GM21390 (cell line): ENCODE results near the gene SPAG8.
A peak's percentile ranks its signal among the peaks of the same experiment; 100 is the strongest.

Experiments used
- ATAC-seq: cut with Tn5 transposase; IDR thresholded peaks from one replicate; pipeline ENCODE4 v1.9.1; 2021; ENCODE audit not compliant: unreplicated experiment

SPAG8 gene

DNA sequence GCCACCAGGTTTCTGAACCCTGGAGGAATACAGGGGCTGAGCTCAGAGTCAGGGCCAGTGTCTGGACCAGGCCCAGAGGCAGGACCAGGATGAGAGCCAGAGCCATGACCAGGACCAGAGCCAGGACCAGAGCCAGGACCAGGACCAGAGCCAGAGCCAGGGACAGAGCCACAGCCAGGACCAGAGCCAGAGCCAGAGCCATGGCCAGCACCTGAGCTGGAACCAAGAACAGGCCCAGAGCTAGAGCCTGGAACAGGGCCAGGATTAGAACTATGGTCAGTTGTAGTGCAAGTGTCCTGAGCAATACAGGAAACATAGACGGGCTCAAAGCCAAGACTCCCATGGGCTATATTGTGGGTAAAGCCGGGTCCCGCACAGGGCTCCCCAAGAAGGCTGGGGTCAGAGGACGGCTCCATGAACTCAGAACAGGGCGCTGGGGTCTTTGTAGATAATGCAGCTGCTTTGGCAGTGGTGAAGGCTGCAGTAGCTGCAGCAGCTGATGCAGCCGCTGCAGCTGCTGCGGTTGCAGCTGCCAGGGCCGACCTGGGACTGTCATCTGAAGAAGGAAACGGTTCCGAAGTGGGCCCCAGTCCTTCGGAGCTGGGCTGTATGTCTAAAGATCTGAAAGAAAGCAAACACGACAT is 559 bp downstream of the SPAG8 start:
- no peak for ATAC-seq

DNA sequence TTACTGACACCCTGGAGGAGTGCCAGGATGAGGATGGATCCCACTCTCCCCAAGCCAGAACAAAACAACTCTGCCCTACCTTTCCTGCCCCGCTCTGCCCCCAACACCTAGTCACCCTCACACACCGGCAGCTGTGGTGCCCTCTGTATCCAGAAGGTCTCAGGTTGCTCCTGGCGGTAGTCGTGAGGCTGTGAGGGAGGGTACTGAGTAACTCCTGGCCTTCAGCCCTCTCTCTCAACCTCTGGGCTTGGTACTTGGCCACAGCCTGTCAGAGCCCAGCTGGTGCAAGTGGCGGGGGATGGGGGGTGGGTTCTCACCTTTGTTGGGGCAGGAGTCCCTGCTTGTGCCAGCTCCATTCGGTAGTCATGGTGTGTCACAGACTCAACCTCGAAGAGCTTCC is 1.9 kb downstream of the SPAG8 start:
- ATAC-seq: no peak

DNA sequence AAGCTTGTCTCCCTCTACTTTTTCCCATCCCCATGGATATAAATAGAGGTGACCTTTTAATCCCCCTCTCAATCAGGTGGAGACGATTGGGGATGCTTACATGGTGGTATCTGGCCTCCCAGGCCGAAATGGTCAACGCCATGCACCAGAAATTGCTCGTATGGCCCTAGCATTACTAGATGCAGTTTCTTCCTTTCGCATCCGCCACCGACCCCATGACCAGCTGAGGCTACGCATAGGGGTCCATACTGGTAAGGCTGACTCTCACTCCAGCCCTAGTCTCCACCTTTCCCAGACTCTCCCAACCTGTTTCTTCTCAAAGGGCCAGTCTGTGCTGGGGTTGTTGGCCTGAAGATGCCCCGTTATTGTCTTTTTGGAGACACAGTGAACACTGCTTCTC is 3.6 kb downstream of the SPAG8 start:
- ATAC-seq: no peak

DNA sequence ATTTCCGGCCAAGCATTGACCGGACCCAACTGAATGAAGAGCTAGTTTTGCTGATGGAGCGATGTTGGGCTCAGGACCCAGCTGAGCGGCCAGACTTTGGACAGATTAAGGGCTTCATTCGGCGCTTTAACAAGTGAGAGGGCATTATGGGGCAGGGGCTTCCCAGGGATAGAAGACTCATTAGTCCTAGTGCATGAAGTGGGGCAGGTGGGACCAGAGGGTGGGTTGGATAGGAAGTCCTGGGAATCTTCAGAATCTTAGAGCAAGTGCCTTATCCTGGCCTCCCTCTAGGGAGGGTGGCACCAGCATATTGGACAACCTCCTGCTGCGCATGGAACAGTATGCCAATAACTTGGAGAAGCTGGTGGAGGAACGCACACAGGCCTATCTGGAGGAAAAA is 6.0 kb downstream of the SPAG8 start:
- ATAC-seq: no peak

DNA sequence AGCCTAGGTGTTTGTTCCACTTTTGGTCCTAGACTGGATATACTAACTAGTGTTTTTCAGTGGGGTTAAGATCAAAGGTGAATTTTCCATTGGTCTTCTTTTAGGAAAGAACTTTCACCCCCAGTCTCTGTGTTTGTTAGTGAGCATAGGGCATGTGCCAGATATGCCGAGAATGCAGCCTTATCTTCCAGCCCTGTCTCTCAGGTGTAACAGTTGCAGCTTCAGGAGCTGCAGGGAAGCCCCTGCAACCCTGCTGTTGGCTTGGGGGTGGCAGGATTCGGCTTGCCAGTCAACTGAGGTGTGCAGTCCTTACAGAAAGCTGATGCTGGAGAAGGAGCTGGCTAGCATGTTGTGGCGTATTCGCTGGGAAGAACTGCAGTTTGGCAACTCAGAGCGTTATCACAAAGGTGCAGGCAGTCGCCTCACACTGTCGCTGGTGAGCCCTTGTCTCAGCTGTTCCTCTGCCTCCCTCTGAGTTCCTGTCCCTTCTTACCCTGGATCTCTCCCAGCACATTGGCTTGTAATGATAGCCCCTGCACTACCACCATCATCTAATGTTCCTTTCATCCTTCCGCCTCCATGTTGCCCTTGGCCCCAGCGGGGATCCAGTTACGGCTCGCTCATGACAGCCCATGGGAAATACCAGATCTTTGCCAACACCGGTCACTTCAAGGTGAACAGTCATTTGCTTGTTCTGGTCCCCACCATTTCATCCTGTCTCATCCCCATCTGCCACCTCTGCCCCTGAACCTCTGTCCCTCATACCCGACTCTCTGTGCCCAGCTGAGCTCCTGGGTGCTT is 10.5 kb downstream of the SPAG8 start:
- no peak for ATAC-seq

DNA sequence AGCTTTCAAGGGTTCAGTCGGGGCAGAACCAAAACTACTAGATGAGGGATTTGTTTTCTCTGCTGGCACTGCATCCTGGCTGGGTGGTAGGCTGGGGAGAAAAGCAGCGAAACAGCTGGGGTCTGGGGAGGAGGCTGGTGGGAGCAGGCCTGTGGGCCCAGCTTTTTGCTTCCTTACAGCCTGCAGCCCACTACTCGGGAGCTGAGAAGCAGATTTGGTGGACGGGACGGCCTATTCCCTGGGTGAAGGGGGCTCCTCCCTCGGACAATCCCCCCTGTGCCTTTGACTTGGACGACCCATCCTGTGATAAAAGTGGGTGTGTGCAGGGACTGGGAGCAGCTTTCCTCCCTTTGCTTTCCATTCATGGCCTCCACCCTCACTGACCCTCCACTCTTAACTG is 11.5 kb downstream of the SPAG8 start:
- ATAC-seq: no peak

DNA sequence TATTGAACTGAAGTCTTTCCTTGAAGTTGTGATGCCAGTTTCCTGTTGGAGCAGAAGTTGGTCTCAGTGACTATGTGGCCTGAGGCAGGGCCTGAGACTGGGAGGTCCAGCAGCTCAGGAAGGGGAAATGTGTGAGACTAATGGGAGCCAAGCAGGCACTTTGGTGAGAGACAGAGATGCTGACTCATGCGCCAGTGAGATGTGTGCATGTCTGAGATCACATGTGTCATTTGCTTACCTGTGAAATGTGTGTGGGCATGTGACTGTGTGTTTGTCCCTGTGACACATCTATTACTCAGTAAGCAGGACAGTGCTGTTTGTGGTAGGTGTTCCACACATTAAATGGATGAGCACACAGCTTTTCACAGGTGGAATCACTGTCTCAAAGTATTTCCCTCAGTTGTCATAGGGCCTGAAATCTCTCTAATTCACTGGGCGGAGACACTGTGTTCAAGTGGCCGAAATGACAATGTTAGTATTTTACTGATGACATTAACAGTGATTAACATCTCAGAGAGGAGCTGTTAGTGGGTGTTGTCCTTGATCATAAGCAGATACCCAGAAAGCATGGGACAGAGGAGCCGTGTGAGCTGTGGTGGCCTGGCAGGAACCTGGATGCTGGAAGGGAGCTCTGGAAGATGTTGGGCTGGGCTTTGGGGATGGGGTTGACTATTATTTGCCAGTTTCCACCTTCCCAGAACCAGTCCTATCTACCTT is 13.2 kb downstream of the SPAG8 start:
- ATAC-seq: no peak

DNA sequence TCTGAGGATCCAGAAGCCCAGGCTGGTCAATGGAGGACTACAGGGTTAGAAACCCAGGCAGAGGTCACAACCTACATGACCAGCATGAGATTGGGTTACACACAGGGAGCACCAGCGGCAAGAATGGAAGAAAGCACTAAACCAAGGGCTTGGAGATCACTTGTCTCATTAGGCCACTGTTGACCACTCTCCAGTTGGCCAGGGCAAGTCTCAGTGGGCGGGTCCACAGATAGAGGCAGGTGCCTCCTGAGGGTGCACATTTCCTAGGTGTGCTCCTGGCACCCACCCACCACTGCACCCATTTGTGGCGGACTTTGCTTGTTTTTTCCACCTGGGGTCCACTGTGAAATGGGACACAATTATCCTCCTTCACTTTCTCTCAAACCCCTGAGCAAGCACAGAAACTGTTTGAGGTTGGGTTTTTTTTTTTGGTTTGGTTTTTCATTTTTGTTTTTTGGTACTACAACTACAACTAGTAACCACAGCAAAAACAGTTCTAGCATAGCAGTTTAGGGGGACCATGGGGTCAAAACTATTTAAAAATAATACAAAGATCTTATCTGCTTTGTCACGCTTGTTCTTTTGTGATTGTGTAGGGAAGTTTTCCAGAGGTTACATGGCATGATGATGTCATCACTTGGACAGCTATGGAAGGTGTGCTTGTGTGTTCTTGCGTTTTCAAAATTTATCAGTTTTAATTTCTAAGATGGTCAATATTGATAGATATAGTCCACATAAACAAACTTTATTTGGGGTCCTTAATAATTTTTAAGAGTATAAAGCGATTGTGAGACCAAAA is 14.6 kb downstream of the SPAG8 start:
- ATAC-seq: no peak

DNA sequence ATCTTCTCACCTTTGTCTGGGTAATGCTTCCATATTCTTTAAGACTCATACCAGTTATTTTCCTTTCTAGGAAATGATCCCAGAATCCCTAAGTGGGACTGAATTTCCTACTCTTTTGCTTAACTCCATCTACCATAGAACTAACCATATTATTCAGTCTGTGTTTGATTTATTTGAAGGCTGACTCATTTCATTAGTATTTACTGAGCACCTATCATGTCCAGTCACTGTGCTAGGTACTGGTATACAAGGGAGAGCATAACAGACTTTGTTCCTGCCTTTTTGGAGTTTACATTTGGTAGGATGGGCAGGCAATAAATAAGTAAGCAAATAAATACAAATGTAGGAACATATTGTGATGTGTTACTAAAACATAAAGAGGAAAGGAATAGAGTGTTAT is 16.4 kb downstream of the SPAG8 start:
- ATAC-seq: no peak

DNA sequence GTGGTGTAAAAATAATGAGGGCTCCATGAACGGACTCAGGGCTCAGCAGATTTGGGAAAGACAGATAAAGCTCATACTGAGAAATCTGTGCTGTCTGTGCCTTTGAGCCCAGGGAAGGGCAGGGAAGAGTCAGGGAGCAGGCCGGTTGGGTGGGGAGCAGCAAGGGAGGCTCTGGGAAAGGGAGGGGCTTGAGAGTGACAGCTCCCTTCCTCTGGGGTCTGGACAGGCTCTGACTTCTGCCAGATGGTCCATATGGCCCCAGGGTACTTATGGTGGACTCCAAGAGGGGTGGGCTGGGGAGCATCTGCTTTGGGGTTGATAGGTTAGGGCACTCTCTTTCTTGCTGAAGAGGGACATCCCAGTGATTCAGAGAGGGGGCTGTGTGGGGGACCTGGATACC is 18.6 kb downstream of the SPAG8 start:
- no peak for ATAC-seq

DNA sequence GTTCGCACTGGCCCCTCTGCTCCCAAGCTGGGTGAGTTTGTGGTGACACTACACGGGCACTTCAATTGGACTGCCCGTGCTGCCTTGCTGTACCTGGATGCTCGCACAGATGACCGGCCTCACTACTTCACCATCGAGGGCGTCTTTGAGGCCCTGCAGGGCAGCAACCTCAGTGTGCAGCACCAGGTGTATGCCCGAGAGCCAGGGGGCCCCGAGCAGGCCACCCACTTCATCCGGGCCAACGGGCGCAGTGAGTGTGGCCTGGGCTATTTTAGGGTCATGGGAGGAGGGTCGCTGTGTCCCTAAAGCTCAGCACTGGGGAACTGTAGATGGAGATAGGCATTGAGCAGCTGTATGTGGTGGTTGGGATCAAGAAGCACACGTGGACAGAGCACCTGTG is 19.2 kb downstream of the SPAG8 start:
- no peak for ATAC-seq

DNA sequence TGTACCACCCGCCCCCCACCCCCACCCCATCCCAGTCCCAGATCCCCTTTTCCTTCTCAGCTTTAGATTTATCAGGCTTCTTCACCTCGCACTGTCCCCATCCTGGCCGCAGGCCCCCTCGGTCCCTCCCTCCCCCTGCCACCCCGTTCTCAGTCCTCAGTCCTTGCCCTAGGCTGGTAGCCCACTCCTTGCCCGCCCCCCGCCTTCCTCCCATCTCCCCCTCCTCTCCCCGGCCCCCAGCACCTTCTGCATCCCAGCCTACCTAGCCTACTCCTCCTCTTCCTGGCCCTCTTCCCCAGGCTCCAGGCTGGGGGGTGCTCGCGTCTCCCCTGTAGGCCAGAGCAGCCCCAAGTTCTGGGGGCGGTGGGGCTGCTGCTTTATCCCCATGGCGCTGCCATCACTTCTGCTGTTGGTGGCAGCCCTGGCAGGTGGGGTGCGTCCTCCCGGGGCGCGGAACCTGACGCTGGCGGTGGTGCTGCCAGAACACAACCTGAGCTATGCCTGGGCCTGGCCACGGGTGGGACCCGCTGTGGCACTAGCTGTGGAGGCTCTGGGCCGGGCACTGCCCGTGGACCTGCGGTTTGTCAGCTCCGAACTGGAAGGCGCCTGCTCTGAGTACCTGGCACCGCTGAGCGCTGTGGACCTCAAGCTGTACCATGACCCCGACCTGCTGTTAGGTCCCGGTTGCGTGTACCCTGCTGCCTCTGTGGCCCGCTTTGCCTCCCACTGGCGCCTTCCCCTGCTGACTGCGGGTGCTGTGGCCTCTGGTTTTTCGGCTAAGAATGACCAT is 19.8 kb downstream of the SPAG8 start:
- ATAC-seq: no peak

DNA sequence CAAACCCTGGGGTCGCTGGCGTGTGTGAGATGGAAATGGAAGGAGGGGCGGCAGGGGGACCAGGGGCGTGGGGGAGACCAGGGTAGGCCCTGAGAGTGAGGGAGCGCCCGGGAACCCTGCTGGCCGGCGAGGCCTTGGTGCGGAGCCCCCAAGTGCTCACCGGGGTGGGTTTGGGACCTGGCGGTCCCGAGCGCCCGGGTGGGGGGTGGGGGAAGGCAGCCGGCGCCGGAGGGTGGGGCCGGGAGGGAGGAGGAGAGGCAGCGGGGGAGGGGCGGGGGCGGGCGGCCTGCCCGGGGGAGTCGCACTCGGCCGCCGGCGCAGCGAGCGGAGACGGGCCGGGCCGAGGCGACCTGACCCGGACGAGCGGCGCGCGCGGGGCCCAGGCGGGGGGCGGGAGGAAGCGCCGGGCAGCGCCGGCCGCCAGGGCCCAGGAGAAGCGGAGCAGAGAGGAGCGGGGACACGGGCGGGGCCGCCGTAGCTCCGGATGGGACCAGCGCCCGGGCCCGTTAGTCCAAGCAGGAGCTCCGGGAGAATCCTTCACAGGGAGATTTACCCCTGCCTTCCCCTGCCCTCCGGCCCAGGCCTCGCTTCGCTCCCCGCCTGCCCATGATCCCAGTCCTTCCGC is 20.7 kb downstream of the SPAG8 start, which contains the start of gene NPR2:
NPR2 (plus strand) TSS at position 295 of the 625 bp plus-strand sequence. CDS start 818 bp downstream, outside the sequence.
- ATAC-seq: no peak

DNA sequence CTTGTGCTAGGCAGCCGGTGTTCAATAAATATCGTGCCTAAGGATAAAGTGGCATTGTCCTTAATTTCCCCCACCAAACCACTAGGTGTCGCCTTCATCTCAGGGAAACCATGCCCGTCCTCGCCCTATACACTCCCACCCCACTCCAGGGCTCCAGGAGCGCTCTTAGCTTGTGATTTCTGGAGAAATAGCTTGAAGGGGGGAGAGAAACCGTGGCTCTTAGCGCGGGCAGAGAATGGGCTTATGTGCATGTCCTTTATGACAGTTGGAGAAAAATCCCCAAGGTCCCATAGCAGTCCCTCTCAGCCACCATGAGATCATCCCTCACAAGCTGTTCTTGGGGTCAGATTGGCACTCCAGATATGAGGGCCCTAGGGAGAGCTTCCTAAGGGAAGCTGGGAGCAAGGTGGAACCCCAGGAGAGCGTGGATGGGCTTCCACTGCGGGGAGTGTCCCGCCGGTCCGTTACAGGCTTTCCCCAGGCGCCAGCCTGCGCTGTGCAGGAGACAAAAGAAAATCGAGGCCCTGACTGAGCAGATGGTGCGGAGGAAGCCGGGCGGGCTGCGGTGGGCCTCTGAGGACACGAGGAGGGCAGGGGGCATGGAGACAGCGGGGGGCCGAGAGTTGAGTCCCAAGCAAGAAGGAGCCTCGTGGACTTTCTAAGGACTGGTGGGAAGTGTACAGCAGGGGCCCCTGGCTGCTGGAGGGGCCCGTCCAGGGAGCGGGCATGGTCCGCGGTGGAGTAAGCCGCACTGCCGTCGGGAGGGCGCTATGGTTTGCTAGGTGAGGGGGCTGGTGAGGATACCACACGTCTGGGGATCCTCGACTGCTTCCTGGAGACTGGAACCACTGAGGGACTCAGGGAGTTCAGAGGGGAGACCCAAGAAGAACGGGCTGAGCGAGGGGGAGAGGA is 21.4 kb downstream of the SPAG8 start:
- ATAC-seq: peak; percentile 61

DNA sequence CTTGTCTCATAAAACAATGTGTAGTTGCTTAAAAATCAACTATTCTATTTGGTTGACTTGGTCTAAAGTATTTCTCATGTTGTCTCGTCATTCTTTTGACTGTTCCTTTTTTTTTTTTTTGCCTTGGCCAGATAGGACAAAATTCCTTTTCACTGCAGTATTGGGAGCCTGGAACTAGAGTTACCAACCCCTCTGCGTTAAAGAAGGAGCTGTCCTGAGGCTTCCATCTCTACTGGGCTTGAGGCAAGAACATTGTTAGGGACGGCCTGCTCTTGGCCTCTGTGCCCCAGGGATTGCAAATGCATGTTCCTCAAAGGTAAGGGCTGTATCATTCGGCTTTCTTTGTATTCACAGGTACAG is 22.1 kb downstream of the SPAG8 start:
- no peak for ATAC-seq

DNA sequence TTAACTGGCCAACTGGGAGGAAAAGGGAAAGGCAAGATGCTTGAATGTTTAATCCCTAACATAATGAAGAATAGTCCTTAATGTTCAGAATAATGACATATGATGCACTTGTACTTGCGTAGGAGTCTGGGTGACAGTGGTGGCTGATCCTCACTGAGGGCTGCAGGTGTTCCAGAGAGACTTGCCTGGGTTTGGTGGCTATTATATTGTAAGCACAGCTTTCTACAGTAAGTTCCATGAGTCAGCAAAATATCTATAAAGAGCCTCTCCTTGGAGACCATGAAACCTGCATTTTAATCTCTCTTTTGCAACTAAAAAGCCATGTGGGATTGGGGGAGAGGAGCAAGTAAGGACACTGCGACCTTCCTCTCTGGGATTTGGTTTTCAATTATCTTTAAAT is 22.5 kb downstream of the SPAG8 start:
- no peak for ATAC-seq

DNA sequence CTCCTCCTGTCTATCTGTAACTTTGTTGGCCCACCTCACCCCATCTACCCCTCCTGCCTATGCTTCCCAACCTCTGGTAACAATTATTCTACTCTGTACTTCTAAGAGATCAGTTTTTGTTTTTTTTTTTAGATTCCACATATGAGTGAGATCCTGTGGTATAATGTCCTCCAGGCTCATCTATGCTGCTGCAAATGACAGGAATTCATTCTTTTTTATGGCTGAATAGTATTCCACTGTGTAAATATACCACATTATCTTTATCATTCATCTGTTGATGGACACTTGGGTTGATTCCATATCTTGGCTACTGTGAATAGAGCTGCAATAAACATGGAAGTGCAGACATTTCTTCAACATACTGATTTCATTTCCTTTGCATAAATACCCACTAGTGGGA is 28.6 kb downstream of the SPAG8 start:
- ATAC-seq: no peak

DNA sequence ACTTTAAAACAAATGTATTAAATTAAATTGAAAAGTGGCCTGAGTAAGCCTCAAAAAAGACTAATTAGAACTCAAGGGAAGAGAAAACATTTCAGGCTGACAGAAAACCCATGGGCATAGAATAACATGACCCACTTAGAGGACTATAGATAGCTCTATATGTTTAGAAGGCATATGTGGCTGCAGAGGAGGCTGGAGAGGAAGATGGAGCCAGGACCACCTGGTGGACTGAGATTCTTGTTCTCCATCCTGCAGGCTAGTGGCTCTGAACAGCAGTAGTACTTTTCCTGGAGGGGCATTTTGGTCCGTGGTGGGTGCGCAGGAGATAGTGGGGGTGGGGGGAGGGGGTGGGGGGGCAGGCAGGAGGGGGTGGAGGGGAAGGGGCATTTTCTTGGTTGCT is 31.0 kb downstream of the SPAG8 start:
- ATAC-seq: no peak

DNA sequence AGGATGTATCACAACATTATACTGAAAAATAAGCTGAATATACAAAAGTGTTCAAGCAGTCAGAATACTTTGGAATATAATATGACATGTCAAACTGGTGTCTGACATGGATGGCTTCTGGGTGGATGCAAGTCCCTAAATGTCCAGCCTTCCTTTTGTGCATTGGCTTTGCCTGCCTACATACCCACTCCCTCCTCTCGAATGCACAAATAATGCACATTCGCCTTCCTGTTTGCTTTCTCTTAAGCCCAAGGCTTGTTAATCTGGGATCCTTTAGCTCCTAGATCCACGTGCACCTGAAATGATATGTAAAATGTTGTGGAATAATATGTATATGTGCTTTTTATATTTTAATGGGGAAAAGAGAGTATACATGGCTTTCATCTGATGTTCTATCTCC is 33.6 kb downstream of the SPAG8 start:
- ATAC-seq: no peak
